Neural progenitor cell (in vitro differentiated cells): ENCODE measurements around the gene GPR183. TPM values are rescaled to one million over a fixed set of nuclear protein-coding genes. Genes with fewer than 3 reads are reported as not detected.

Experiments
- DNase-seq: peaks from one replicate; pipeline ENCODE4 v3.0.0-alpha.2; 2016; ENCODE audit warnings: low spot score
- H2AFZ ChIP-seq: fragments of 200-600 bp; sonication (generic); replicated peaks from 2 replicates; pipeline ENCODE4 v1.6.1; 2016; ENCODE audit warnings: antibody characterized with exemption
- H3F3A ChIP-seq: fragments of 200-600 bp; sonication (generic); 2 replicates; pipeline ENCODE4 v1.6.1; 2016; ENCODE audit warnings: antibody characterized with exemption, low read depth
- H3K27ac ChIP-seq: fragments of 200-600 bp; sonication (generic); 2 replicates; pipeline ENCODE4 v1.5.1; 2016; ENCODE audit warnings: mild to moderate bottlenecking
- H3K27me3 ChIP-seq: fragments of 200-600 bp; sonication (generic); 2 replicates; pipeline ENCODE4 v1.6.1; 2016; ENCODE audit warnings: mild to moderate bottlenecking, moderate library complexity
- H3K36me3 ChIP-seq: fragments of 200-600 bp; sonication (generic); 2 replicates; pipeline ENCODE4 v1.5.1; 2016
- H3K4me1 ChIP-seq: fragments of 200-600 bp; sonication (generic); 2 replicates; pipeline ENCODE4 v1.6.1; 2016; ENCODE audit warnings: mixed run types
- H3K4me2 ChIP-seq: fragments of 200-600 bp; sonication (generic); 2 replicates; pipeline ENCODE4 v1.6.1; 2016
- H3K4me3 ChIP-seq: fragments of 200-600 bp; sonication (generic); 2 replicates; pipeline ENCODE4 v1.5.1; 2016
- H3K79me2 ChIP-seq: fragments of 200-600 bp; sonication (generic); 2 replicates; pipeline ENCODE4 v1.6.1; 2016; ENCODE audit warnings: low read depth
- H3K9ac ChIP-seq: fragments of 200-600 bp; sonication (generic); 2 replicates; pipeline ENCODE4 v1.6.1; 2016
- H3K9me3 ChIP-seq: fragments of 200-600 bp; sonication (generic); 2 replicates; pipeline ENCODE4 v1.5.1; 2016; ENCODE audit warnings: low read depth
- H4K20me1 ChIP-seq: fragments of 200-600 bp; sonication (generic); 2 replicates; pipeline ENCODE4 v1.6.1; 2016; ENCODE audit warnings: low read depth
- H3K27ac Mint-ChIP-seq: 3 replicates; pipeline ENCODE4 v1.8.0; 2021; ENCODE audit warnings: mixed read lengths
- H3K27me3 Mint-ChIP-seq: 2 replicates; pipeline ENCODE4 v1.8.0; 2022; ENCODE audit warnings: low read depth, mild to moderate bottlenecking, inconsistent platforms, moderate library complexity, mixed read lengths; ENCODE audit not compliant: insufficient read depth
- H3K36me3 Mint-ChIP-seq: 3 replicates; pipeline ENCODE4 v1.8.0; 2021; ENCODE audit warnings: mixed read lengths
- H3K4me1 Mint-ChIP-seq: 3 replicates; pipeline ENCODE4 v1.8.0; 2021; ENCODE audit warnings: mixed read lengths
- H3K4me3 Mint-ChIP-seq: 3 replicates; pipeline ENCODE4 v1.8.0; 2021; ENCODE audit warnings: mild to moderate bottlenecking, moderate library complexity, mixed read lengths
- H3K9me3 Mint-ChIP-seq: 3 replicates; pipeline ENCODE4 v1.8.0; 2020; ENCODE audit warnings: mixed read lengths
- EZH2 ChIP-seq: fragments of 200-600 bp; sonication (generic); IDR thresholded peaks from 2 replicates; pipeline ENCODE4 v1.6.1; 2017; ENCODE audit warnings: antibody characterized with exemption, mild to moderate bottlenecking, moderate library complexity
- EZH2phosphoT487 ChIP-seq: fragments of 200-600 bp; sonication (generic); IDR thresholded peaks from 2 replicates; pipeline ENCODE4 v1.6.1; 2017; ENCODE audit warnings: antibody characterized with exemption
- total RNA-seq: library from RNA; depleted of rRNA; stranded (reverse); fragments of >200 nt; gene quantifications from 2 replicates; pipeline ENCODE4 v1.2.3, GENCODE V29; 2015; ENCODE audit warnings: low replicate concordance
- TF ChIP-seq, protein P1 (sequence below): fragments of 200-600 bp; sonication (generic); IDR thresholded peaks from 2 replicates; pipeline ENCODE4 v1.5.1; 2017; ENCODE audit warnings: antibody characterized with exemption, mild to moderate bottlenecking

Gene GPR183
- total RNA-seq, 1 donor from 2014 or later: not detected

DNA sequence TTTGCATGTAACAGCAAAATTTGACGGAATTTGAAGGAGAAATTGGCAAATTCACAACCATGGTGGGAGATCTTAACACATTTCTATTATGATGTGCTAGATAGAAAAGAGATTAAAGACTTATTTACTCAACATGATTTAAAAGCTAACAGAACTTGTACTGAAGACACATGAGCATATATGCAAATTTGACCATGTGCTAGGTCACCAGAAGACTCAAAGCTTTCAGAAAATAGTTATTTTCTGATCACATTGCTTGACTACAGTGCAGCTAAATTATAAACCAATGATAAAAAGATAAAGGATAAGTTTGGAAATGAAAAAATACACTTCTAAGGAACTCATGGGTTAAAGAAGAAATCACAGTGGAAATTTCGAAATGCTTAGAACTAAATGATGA, 9.1 kb downstream of the GPR183 start:
- Histone ChIP-seq H3K79me2 (no peaks in the 10 kb centered on the region), H3K9ac (no peak overlapping the region), H3K36me3 (no peaks in the 10 kb centered on the region), H3K27me3 (no peaks in the 10 kb centered on the region), H3K9me3 (no peaks in the 10 kb centered on the region), H3K4me2 (no peak overlapping the region), H3K4me1 (no peaks in the 10 kb centered on the region), H4K20me1 (peaks cover 23% of the 10 kb centered on the region), H3K4me3 (no peak overlapping the region), H3F3A (no peaks in the 10 kb centered on the region), H3K27ac (no peak overlapping the region), H2AFZ (no peak overlapping the region)
- Mint-ChIP-seq H3K27me3 (no peaks in the 10 kb centered on the region), H3K4me1 (no peaks in the 10 kb centered on the region), H3K4me3 (no peak overlapping the region), H3K9me3 (no peaks in the 10 kb centered on the region), H3K27ac (no peak overlapping the region), H3K36me3 (no peaks in the 10 kb centered on the region)
- TF ChIP-seq, protein P1, sequence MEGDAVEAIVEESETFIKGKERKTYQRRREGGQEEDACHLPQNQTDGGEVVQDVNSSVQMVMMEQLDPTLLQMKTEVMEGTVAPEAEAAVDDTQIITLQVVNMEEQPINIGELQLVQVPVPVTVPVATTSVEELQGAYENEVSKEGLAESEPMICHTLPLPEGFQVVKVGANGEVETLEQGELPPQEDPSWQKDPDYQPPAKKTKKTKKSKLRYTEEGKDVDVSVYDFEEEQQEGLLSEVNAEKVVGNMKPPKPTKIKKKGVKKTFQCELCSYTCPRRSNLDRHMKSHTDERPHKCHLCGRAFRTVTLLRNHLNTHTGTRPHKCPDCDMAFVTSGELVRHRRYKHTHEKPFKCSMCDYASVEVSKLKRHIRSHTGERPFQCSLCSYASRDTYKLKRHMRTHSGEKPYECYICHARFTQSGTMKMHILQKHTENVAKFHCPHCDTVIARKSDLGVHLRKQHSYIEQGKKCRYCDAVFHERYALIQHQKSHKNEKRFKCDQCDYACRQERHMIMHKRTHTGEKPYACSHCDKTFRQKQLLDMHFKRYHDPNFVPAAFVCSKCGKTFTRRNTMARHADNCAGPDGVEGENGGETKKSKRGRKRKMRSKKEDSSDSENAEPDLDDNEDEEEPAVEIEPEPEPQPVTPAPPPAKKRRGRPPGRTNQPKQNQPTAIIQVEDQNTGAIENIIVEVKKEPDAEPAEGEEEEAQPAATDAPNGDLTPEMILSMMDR: no peak
- TF ChIP-seq EZH2 (no peak), EZH2phosphoT487 (no peak)
- no peak for DNase-seq

DNA sequence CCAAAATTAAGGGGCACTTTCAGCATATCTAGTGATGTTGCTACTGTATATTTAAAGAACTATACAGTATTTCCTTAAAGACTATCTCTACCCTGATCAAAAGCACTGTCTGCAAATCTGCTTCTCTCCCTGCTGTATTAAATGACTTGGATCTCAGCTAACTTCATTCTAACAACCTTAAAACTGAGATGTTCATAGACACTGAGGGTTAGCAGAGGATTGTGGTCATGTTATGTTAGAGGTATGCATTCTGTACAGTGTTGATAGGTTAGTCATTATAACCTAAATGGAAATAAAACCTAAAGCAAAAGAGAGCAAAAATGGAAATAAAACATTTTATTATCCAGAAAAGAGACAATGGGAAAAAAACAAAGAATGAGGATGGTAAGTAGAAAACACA, 9.9 kb downstream of the GPR183 start:
- Mint-ChIP-seq H3K4me1 (no peaks in the 10 kb centered on the region), H3K4me3 (no peak overlapping the region), H3K9me3 (no peaks in the 10 kb centered on the region), H3K27me3 (no peaks in the 10 kb centered on the region), H3K36me3 (no peaks in the 10 kb centered on the region), H3K27ac (no peak overlapping the region)
- H3F3A ChIP-seq: no peaks in the 10 kb centered on the region
- H3K27me3 ChIP-seq: no peaks in the 10 kb centered on the region
- no peak overlapping the region for H3K4me2 ChIP-seq
- no peak for DNase-seq
- H2AFZ ChIP-seq: no peak overlapping the region
- no peaks in the 10 kb centered on the region for H3K79me2 ChIP-seq
- H3K9me3 ChIP-seq: no peaks in the 10 kb centered on the region
- H3K9ac ChIP-seq: no peak overlapping the region
- no peak overlapping the region for H3K27ac ChIP-seq
- peaks cover 19% of the 10 kb centered on the region for H4K20me1 ChIP-seq
- H3K36me3 ChIP-seq: no peaks in the 10 kb centered on the region
- TF ChIP-seq, protein P1: no peak
- no peak overlapping the region for H3K4me3 ChIP-seq
- no peaks in the 10 kb centered on the region for H3K4me1 ChIP-seq

- H3F3A ChIP-seq: no peaks in the 10 kb centered on the region
- H4K20me1 ChIP-seq: peaks cover 11% of the 10 kb centered on the region
- no peaks in the 10 kb centered on the region for H3K36me3 Mint-ChIP-seq
- H3K27me3 ChIP-seq: no peaks in the 10 kb centered on the region
- H3K4me3 ChIP-seq: no peak overlapping the region
- H3K4me1 ChIP-seq: no peaks in the 10 kb centered on the region
- H3K9ac ChIP-seq: no peak overlapping the region
- no peak for DNase-seq
- H3K9me3 ChIP-seq: no peaks in the 10 kb centered on the region
- H3K27ac Mint-ChIP-seq: no peak overlapping the region
- H3K9me3 Mint-ChIP-seq: no peaks in the 10 kb centered on the region
- H3K79me2 ChIP-seq: no peaks in the 10 kb centered on the region
- no peaks in the 10 kb centered on the region for H3K36me3 ChIP-seq
- H3K4me1 Mint-ChIP-seq: no peaks in the 10 kb centered on the region
- no peak overlapping the region for H2AFZ ChIP-seq
- no peak overlapping the region for H3K27ac ChIP-seq
- TF ChIP-seq EZH2 (no peak), EZH2phosphoT487 (no peak)
- TF ChIP-seq, protein P1: no peak
- H3K4me3 Mint-ChIP-seq: no peak overlapping the region
- no peaks in the 10 kb centered on the region for H3K27me3 Mint-ChIP-seq
- H3K4me2 ChIP-seq: no peak overlapping the region
These were observed 10.8 kb downstream of the GPR183 start for GRCh38 chr13:99296398-99296797.
